Natural killer cell (primary cell): ENCODE results near the gene AKAP1. TPM values are rescaled to one million over a fixed set of nuclear protein-coding genes. Genes with fewer than 3 reads are reported as not detected.

Source experiments
- ATAC-seq, 3 donors: fragments of 150-1000 bp in 2 of 3; fragments of 200-7000 bp in 1 of 3; cut with Tn5 transposase; 1 replicate in 1 of 3; 2 replicates in 2 of 3; pipeline ENCODE4 v1.10.0; 2021; ENCODE audit warnings: mild to moderate bottlenecking in 2 of 3, moderate library complexity in 2 of 3
- DNase-seq, 2 donors: peaks; one replicate each; pipeline versions ENCODE4 v3.0.0 to v3.0.0-alpha.2; 2013 to 2021; ENCODE audit warnings: mixed read lengths in 1 of 2
- H3K27ac ChIP-seq: one replicate; pipeline ENCODE4 v1.5.1; 2013; ENCODE audit warnings: mild to moderate bottlenecking, low read length
- H3K27me3 ChIP-seq: one replicate; pipeline ENCODE4 v1.6.1; 2013; ENCODE audit warnings: low read length; ENCODE audit not compliant: control insufficient read depth, insufficient read depth
- H3K36me3 ChIP-seq: one replicate; pipeline ENCODE4 v1.6.1; 2013; ENCODE audit warnings: low read length; ENCODE audit not compliant: control insufficient read depth, insufficient read depth
- H3K4me1 ChIP-seq: one replicate; pipeline ENCODE4 v1.6.1; 2013; ENCODE audit warnings: low read length; ENCODE audit not compliant: control insufficient read depth, insufficient read depth
- H3K4me3 ChIP-seq: one replicate; pipeline ENCODE4 v1.5.1; 2013; ENCODE audit warnings: low read length
- H3K9me3 ChIP-seq: one replicate; pipeline ENCODE4 v1.6.1; 2013; ENCODE audit warnings: low read length; ENCODE audit not compliant: control insufficient read depth, insufficient read depth
- H3K27ac Mint-ChIP-seq, 2 donors: one replicate each; pipeline ENCODE4 v1.8.0; 2022; ENCODE audit warnings: mild to moderate bottlenecking in 2 of 2, mixed read lengths in 2 of 2, moderate library complexity in 1 of 2
- H3K27me3 Mint-ChIP-seq, 2 donors: one replicate each; pipeline ENCODE4 v1.8.0; 2022; ENCODE audit warnings: low read depth in 2 of 2, mixed read lengths in 2 of 2
- H3K36me3 Mint-ChIP-seq: one replicate; pipeline ENCODE4 v1.8.0; 2022; ENCODE audit warnings: mixed read lengths
- H3K4me1 Mint-ChIP-seq, 2 donors: one replicate each; pipeline ENCODE4 v1.8.0; 2022; ENCODE audit warnings: mixed read lengths in 2 of 2
- H3K4me3 Mint-ChIP-seq: one replicate; pipeline ENCODE4 v1.8.0; 2022; ENCODE audit warnings: mild to moderate bottlenecking, moderate library complexity, mixed read lengths
- H3K9me3 Mint-ChIP-seq, 2 donors: one replicate each; pipeline ENCODE4 v1.8.0; 2022; ENCODE audit warnings: mixed read lengths in 2 of 2
- CTCF ChIP-seq: fragments of 200-600 bp; IDR thresholded peaks from one replicate; pipeline ENCODE4 v1.8.0; 2022; ENCODE audit warnings: antibody characterized with exemption
- WGBS: methylation state at CpG from one replicate; pipeline ENCODE4 v1.1.7; 2013; ENCODE audit warnings: missing lambda C conversion rate; ENCODE audit not compliant: insufficient coverage; 5-methylcytosine and 5-hydroxymethylcytosine counted together
- intact Hi-C: fragments of 100-400 bp; cut with micrococcal nuclease; formaldehyde crosslinking; loops from one replicate; pipeline ENCODE4 v1.14.2; 2022
- total RNA-seq, 4 donors: library from RNA; stranded (reverse); fragments of 120-200 nt in 1 of 4; gene quantifications; one replicate each; pipeline versions ENCODE4 v1.2.3 to v1.2.4, GENCODE V29; 2013 to 2022

The AKAP1 gene
- total RNA-seq, 3 donors from 2014 or later (not counting 1 experiment from before 2014, with no cell fraction given), result 9.8 to 15.8 (median 11.4) TPM

GRCh38 chr17:57120814-57121213 lies 35.8 kb downstream of the AKAP1 start:
- Mint-ChIP-seq H3K4me1 (no peaks in the 10 kb centered on the region), H3K9me3 (no peaks in the 10 kb centered on the region), H3K27ac (no peak overlapping the region), H3K4me3 (no peak overlapping the region), H3K27me3 (no peaks in the 10 kb centered on the region), H3K36me3 (peaks cover 13% of the 10 kb centered on the region)
- H3K27ac ChIP-seq, result no peak overlapping the region
- DNase-seq (no peak), ATAC-seq (no peak)
- H3K4me3 ChIP-seq, result no peak overlapping the region
- H3K27me3 ChIP-seq, result no peaks in the 10 kb centered on the region
- H3K36me3 ChIP-seq, result peaks cover 17% of the 10 kb centered on the region
- H3K4me1 ChIP-seq, result no peaks in the 10 kb centered on the region
- intact Hi-C loops, result no loop called here
- H3K9me3 ChIP-seq, result no peaks in the 10 kb centered on the region
- TF ChIP-seq CTCF, result no peak

GRCh38 chr17:57121308-57122042 lies 36.4 kb downstream of the AKAP1 start:
- Mint-ChIP-seq H3K4me3 (no peak overlapping the region), H3K27me3 (no peaks in the 10 kb centered on the region), H3K9me3 (no peaks in the 10 kb centered on the region), H3K27ac (no peak overlapping the region), H3K36me3 (peaks cover 13% of the 10 kb centered on the region), H3K4me1 (no peaks in the 10 kb centered on the region)
- WGBS, result 85% methylated on average over 10 of the region's 12 CpGs
- no peaks in the 10 kb centered on the region for H3K27me3 ChIP-seq
- H3K9me3 ChIP-seq, result no peaks in the 10 kb centered on the region
- H3K27ac ChIP-seq, result no peak overlapping the region
- no peaks in the 10 kb centered on the region for H3K4me1 ChIP-seq
- ATAC-seq (no peak), DNase-seq (no peak)
- intact Hi-C loops, result no loop called here
- no peak for TF ChIP-seq CTCF
- H3K36me3 ChIP-seq, result peaks cover 11% of the 10 kb centered on the region
- H3K4me3 ChIP-seq, result no peak overlapping the region

GRCh38 chr17:57124053-57124452 lies 39.0 kb downstream of the AKAP1 start:
- H3K36me3 Mint-ChIP-seq, result peaks cover 6% of the 10 kb centered on the region
- no peaks in the 10 kb centered on the region for H3K27me3 Mint-ChIP-seq
- 50% methylated on average over 3 of the region's 4 CpGs for WGBS
- H3K27ac Mint-ChIP-seq, result no peak overlapping the region
- no peak for ATAC-seq
- H3K27me3 ChIP-seq, result no peaks in the 10 kb centered on the region
- no peak for DNase-seq
- no peaks in the 10 kb centered on the region for H3K9me3 ChIP-seq
- H3K9me3 Mint-ChIP-seq, result no peaks in the 10 kb centered on the region
- no peak overlapping the region for H3K4me3 ChIP-seq
- H3K36me3 ChIP-seq, result peaks cover under 1% of the 10 kb centered on the region
- no peak overlapping the region for H3K4me3 Mint-ChIP-seq
- no peaks in the 10 kb centered on the region for H3K4me1 ChIP-seq
- intact Hi-C loops, result no loop called here
- TF ChIP-seq CTCF, result no peak
- no peak overlapping the region for H3K27ac ChIP-seq
- no peaks in the 10 kb centered on the region for H3K4me1 Mint-ChIP-seq

GRCh38 chr17:57125406-57125805 lies 40.4 kb downstream of the AKAP1 start:
- Histone ChIP-seq H3K4me3 (no peak overlapping the region), H3K4me1 (no peaks in the 10 kb centered on the region), H3K27me3 (no peaks in the 10 kb centered on the region), H3K36me3 (no peaks in the 10 kb centered on the region), H3K9me3 (no peaks in the 10 kb centered on the region), H3K27ac (no peak overlapping the region)
- H3K27ac Mint-ChIP-seq, result no peak overlapping the region
- DNase-seq (no peak), ATAC-seq (no peak)
- no peaks in the 10 kb centered on the region for H3K27me3 Mint-ChIP-seq
- peaks cover 5% of the 10 kb centered on the region for H3K36me3 Mint-ChIP-seq
- intact Hi-C loops, result no loop called here
- TF ChIP-seq CTCF, result no peak
- H3K4me1 Mint-ChIP-seq, result no peaks in the 10 kb centered on the region
- 97% methylated on average over 2 of the region's 2 CpGs for WGBS
- H3K9me3 Mint-ChIP-seq, result no peaks in the 10 kb centered on the region
- no peak overlapping the region for H3K4me3 Mint-ChIP-seq
